Activated gamma-delta T cell (primary cell): ENCODE data around the gene DCAF5.
"Not testable (repeated sequence)": the region's sequence is repeated elsewhere in the genome, so short reads cannot be mapped to it uniquely, and the experiment has no call there.

Source experiments
- DNase-seq: peaks from one replicate; lab custom pipeline; 2025; lab: John Stamatoyannopoulos, UW
- total RNA-seq, 2 donors: gene quantifications; one replicate each; lab custom pipeline; 2026; lab: John Stamatoyannopoulos, UW

Gene DCAF5, protein sequence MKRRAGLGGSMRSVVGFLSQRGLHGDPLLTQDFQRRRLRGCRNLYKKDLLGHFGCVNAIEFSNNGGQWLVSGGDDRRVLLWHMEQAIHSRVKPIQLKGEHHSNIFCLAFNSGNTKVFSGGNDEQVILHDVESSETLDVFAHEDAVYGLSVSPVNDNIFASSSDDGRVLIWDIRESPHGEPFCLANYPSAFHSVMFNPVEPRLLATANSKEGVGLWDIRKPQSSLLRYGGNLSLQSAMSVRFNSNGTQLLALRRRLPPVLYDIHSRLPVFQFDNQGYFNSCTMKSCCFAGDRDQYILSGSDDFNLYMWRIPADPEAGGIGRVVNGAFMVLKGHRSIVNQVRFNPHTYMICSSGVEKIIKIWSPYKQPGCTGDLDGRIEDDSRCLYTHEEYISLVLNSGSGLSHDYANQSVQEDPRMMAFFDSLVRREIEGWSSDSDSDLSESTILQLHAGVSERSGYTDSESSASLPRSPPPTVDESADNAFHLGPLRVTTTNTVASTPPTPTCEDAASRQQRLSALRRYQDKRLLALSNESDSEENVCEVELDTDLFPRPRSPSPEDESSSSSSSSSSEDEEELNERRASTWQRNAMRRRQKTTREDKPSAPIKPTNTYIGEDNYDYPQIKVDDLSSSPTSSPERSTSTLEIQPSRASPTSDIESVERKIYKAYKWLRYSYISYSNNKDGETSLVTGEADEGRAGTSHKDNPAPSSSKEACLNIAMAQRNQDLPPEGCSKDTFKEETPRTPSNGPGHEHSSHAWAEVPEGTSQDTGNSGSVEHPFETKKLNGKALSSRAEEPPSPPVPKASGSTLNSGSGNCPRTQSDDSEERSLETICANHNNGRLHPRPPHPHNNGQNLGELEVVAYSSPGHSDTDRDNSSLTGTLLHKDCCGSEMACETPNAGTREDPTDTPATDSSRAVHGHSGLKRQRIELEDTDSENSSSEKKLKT
- 111 to 112 reads per million in 2 donors for total RNA-seq

DNA sequence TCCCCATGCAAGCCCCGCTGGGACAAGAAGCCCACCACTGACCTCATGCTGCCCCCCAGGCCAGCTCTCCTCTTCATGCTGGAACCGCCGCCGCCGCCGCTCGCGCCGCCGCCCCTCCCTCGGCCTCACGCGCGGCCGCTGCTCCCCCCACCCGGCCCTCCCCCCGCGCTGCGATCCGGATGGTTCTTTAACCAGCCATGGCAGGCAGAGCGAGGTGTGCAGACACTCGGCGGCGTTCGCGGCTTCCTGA, at the start of gene DCAF5:
Gene DCAF5 (minus strand): TSS at position 218 of the 250 bp plus-strand sequence. CDS start 141 bp downstream, at position 77.
- DNase-seq: peak; percentile 87

DNA sequence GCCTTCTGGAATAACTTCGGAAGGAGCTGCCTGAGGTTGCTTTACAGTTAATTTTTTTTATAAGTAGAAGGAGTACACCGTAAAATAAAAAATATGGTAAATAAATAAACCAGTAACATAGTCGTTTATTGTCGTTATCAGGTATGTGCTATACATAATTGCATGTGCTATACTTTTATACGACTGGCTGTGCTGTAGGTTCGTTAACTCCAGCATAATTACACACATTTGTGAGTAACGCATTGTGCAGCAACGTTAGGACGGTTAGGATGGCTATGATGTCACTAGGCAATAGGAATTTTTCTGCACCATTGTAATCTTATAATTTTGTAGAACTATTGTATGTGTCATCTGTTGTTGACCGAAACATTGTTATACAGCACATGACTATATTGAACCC, 46.9 kb upstream of the DCAF5 start:
- DNase-seq: no peak

DNA sequence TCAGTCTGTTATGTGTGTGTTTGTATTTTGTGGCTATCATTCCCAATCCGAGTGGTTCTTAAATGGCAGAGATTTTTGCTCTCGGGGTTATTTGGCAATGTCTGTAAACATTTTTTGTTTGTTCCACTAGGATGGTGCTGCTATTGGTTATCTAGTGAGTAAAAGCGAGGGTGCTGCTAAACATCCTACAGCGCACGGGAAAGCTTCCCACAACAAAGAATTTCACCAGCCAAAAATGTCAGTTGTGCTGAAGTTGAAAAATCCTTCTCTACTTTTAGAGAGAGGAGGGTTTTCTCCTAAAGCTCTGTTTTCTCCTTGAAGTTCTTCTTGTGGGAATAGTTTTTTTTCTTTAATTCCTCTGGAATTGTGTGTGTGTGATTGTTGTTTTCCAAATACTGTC, 40.8 kb upstream of the DCAF5 start:
- no peak for DNase-seq

DNA sequence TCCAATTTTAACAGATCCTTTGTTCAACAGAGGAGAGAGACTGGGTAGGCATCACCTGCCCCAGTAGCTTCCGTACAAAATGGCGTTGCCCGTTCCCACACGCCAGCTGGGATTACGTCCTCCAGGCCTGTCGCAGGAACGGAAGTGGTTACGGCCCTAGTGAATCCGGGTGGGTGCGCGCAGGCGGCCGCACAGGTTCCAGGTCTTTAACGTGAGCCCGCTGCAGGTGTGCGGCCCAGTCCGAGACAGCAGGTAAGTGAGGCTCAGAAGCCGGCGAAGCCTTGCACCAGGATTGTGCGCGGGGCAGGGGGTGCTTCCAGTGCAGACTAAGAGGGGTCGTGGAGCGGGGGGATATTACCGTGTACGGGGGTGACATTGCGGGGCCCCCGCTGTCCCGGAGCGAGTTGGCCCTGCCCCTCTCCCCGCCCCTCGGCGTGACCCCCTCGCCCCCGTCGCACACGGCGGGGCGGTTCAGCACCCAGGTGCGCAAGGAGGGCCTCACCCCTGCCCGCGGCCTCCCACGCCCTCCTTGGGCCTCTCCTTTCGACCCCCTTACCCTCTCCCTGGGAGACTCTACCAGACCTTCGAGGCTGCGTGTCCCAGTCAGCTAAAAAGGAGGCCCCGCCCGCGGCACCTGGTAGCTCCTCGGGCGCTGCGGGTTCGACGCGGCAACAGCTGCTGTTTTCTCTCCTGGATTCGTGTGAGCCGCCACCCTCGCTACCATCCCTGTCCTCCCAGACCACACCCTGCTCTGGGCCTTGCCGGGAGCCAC, 38.6 kb upstream of the DCAF5 start, which contains the start of gene EXD2:
Gene EXD2 (plus strand): TSS at position 159 of the 772 bp plus-strand sequence. CDS start 17,973 bp downstream, outside the sequence.
- DNase-seq: peak; percentile 31

DNA sequence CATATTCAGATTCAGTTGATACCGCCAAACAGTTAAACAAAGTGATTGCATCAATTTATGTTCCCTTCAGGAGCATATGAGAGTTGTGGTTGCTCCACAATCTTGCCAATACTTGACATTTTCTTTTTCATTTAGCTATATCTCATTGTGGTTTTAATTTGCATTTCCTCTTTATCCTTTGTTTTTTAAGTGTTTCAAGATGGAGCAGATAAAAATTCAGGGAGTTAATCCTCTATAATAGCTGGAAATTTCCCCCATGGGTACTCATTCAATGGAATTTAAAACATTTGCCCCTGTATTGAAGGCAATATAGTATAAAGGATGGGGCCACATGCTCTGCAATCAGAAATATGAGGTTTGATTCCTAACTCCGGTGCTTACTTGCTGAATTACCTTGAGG, 37.3 kb upstream of the DCAF5 start:
- no peak for DNase-seq

DNA sequence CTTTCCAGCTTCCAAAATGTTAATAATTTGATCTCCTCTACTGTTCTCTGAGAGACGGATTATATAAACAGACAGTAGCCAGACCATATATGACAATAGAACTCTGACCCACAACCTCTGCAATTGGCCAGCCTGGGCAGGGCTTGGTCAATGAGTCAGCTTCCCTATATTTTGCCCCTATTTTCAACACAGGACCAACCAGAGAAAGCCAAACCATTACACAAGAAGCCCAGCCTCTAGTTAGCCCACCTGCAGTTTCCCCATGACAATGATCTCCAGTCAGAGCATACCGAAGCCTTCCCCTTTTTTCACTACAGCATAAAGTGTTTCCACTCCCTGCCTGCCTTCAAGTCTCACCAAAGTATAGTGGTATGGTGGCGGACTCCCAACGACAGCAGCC, 30.8 kb upstream of the DCAF5 start:
- no peak for DNase-seq

DNA sequence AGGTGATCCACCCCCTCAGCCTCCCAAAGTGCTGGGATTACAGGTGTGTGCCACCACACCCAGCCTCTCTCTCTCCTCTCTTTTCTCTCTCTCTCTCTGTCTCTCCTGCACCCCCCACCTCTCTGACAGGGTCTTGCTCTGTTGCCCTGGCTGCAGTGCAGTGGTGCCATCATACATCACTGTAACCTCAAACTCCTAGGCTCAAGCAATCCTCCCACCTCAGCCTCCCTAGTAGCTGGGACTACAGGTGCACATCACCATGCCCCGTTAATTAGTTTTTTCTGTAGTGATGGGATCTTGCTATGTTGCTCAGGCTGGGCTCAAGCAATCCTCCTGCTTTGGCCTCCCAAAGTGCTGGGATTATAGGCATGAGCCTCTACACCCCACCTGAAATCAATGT, 29.7 kb upstream of the DCAF5 start:
- not testable (repeated sequence) for DNase-seq

DNA sequence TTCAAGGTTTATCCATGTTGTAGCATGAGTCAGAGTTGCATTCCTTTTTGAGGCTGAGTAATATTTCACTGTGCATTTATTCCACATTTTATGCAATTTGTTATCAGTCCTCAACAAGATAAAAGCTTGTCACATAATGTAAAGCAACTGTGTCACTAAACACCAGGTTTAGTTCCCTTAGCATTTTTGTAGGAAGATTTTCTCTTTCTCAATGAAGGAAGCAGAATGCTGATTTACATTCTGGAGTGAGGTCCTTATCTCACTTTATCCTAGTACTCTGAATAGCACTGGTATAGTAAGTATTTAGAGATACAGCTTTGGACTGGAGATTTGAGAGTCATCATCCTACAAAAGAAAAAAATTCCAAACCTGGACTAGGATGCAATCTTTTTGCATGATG, 28.6 kb upstream of the DCAF5 start:
- DNase-seq: no peak

DNA sequence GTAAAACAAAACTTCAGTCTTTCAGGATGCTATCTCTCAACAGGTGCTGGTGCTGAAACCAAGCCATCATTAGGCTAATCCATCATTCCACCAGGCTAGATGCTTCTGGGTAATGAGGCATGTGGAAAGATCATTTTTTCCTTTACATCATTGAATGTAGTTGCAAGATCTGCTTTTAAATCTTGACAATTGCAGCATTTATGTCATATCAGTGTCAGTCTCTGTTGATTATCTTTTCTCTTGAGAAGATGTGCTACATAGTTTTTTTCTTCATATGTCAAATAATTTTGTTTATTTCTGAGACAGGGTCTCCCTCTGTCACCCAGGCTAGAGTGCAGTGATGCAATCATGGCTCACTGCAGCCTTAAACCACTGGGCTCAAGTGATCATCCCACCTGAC, 22.2 kb upstream of the DCAF5 start:
- no peak for DNase-seq

DNA sequence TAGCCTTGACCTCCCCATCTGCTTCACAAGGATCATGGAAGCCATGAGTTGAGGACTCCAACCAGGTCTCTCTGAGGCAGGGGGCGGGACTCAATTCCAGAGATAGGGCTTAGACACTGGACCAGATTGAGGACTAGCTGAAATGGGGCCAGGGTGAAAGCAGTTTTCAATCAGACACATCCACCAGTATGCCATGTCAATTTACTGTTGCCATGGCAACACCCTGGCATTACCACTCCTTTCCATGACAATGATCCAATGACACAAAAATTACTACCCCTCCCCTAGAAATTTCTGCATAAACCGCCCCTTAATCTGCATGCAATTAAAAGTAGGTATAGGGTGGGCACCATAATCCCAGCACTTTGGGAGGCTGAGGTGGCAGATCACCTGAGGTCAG, 18.6 kb upstream of the DCAF5 start:
- DNase-seq: no peak

DNA sequence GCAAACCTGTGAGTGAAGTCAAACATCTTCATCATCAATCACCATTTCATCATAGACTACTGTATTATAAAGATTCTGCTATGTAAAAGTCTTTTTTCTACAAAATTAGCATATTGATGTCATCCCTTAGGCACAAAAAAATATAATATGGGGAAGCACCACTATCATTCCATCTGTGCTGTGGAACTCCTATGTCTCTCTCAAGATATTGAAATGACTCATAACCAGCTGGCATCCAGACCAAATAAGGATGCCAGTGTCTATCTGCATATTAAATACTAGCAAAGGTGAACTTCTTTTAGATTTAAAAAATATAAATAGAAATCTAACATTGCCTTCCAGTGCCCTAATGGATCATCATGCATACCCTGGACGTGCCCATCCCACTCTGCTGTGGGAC, 17.9 kb upstream of the DCAF5 start:
- DNase-seq: no peak

DNA sequence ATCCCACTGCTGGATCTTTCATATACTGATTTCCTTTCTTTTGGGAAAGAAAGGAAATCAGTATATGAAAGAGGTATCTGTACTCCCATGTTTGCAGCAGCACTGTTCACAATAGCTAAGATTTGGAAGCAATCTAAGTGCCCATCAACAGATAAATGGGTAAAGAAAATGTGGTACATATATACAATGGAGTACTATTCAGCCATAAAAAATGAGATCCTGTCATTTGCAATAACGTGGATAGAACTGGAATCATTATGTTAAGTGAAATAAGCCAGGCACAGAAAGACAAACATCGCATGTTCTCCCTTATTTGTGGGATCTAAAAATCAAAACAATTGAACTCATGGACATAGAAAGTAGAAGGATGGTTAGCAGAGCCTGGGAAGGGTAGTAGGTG, 12.9 kb upstream of the DCAF5 start:
- not testable (repeated sequence) for DNase-seq

DNA sequence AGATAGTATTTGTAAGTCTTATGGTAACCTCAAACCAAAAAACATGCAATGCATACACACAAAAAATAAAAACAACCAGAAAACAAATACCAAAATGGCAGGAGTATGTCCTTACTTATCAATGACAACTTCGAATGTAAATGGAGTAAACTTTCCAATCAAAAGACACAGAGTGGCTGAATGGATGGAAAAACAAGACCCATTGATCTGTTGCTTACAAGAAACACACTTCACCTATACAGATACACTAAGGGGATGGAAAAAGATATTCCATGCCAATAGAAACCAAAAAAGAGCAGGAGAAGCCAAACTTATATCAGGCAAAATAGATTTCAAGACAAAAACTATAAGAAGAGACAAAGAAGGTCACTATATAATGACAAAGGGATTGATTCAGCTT, 8.7 kb upstream of the DCAF5 start:
- DNase-seq: no peak

DNA sequence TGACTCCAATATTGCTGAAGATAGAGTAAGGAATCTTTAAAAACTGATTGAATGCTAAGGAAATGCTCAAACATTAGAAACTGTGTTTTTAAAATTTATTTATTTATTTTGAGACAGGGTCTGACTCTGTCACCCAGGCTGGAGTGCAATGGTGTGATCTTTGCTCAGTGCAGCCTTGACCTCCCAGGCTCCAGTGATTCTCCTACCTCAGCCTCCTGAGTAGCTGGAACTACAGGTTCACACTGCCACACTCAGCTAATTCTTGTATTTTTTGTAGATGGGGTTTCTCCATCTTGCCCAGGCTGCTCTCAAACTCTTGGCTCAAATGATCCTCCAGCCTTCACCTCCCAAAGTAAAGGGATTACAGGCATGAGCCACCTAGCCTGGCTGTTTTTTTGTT, 3.3 kb upstream of the DCAF5 start:
- no peak for DNase-seq

DNA sequence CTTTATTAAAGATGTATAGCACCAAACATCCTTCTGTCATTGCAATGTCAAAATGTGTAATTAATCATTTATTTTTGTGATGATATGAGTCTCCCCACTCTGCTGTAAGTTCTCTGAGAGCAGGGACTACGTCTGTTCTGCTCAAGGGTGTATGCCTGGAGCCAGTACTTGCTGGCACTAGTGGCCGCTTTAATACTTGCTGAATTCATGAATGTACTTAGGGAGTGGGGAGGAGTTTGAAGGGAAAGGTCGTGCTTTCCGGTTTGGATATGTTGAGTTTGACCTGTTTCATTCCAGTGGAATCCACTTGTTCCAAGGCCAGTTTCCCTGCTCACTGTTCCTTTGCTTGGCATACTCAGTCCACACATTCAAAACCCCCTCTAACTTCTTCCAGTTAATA, 1.9 kb upstream of the DCAF5 start:
- no peak for DNase-seq

DNA sequence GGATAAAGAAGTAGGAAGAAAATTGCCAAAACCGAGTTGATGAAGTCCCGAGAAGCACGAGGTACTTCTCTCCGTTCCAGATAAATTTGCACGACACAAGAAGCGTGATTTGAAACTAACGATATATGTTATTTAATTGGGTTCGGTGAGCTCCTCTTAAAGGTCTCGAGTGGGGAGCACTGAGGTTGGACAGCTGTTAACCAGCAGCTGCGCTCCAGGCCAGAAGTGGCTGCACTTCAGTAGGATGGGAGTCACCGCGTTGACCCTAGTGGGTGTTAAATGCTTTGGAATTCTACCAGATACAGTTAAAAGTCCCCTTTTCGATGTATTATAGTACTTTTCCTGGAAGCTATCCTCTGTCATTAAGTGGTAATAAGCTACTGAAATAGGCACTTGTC, 953 bp upstream of the DCAF5 start:
- DNase-seq: no peak

DNA sequence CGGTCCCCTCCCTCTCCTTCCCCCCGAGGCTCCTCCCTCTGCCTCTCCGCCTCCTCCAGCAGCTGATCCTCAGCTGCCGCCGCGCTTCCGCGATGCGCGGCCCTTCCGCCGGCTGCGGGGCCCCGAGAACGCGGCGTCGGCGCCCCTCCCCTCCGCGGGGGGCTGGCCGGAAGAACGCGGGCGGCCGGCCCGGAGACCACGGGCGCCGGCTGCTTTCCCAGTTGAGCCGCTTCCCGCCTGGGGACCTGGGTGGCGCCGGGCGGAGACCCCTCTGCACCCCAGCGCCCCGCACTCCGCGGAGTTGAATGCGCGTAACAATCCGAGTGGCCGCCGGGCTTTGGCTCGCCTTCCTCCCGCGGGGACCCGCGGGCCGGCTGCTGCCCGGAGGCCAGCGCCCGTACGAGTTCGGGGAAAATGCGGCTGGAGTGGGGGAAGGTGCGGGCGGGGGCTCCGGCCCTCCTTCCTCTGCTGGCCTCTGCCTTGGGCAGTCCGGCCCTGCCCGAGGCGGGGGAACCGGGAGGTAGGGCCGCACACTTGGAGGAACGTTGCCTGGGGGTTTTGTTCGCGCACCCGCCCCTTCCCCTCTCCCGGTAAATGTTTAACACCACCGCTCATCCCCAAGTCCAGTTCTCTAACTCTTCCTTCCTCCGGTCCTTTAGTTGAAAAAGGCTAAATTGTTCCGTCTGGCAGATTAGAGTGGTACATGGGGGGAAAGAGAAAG, 393 bp upstream of the DCAF5 start:
- no peak for DNase-seq

DNA sequence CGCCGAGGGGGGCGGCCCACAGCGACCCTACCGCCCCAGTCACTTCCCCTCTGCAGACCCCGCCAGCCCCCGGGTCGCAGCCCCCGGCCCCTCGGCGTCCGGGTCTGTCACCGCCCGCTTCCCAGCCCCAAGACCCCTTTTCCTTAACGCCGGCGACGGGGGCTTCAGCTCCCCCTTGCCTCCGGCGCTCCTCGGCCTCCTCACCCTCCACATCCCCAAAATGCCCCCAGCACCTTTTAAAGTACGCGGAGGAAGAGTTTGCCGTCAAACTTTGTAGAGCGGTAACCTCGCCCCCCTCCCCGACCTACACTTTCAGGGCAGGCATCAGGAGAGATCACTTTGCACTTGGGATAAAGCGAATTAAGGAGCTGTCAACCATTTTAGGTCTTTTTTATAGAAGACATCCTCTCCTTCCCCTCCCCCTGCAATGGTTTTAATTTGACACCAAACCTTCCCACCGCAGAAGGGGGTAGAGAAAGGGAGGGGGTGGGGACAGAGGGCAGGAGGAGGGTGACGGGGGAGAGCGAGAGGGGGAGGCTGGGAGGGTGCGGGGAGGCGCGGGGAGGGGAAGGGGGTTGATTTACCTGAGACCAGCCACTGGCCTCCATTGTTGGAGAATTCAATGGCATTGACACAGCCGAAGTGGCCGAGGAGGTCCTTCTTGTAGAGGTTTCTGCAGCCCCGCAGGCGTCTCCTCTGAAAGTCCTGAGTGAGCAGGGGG, 578 bp downstream of the DCAF5 start:
- peak; percentile 31 for DNase-seq

DNA sequence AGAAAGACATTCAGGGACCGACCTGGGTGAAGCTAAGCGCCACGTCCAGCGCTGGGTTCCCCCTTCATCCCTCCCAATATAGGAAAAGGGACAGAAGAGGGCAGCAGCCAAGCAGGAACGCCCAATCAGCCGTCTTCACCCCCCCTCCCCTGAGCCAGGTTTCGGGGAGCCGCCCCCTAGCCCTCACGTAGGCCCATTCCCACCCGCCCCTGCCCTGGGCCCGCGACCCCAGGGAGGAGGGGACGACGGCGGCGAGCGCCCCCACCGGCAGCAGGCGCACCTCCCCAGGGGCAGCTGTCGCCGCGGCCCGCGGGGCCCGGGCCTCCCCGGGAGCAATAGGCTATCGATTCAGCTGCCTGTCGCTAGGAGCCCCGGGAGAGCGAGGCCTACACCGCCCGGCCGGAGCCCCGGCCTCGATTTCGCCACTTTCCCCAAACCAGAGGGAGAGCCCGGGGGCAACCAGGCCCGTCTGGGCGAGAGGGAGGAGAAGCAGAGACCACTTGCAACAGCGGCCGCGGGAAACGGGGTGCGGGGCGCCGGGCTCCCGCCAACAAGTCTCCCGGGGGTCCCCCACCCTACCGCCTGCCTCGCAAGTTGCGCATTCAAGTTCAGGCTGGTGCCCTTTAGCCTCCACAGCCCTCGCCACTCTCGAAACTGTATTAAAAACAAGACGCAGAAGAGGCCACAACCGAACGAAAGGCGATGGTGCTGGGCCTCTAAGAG, 1.3 kb downstream of the DCAF5 start:
- DNase-seq: peak; percentile 70
